GM19463 (cell line): ENCODE measurements around the gene CREG2.

Experiments
- ATAC-seq: cut with Tn5 transposase; IDR thresholded peaks from one replicate; pipeline ENCODE4 v1.9.1; 2021; ENCODE audit warnings: mild to moderate bottlenecking, moderate library complexity; ENCODE audit not compliant: unreplicated experiment

The CREG2 gene

GRCh38 chr2:101310834-101311695 is 76.2 kb downstream of the CREG2 start:
- no peak for ATAC-seq

GRCh38 chr2:101310090-101310833 is 77.0 kb downstream of the CREG2 start:
- ATAC-seq, result no peak

GRCh38 chr2:101308432-101309210 is 78.7 kb downstream of the CREG2 start, which contains the start of gene RNF149:
Gene RNF149, minus strand, starts transcription at chr2:101308701. Its CDS starts 113 bp downstream, at chr2:101308588.
- ATAC-seq, result peak; percentile 55

- peak; percentile 10 for ATAC-seq
These were observed 79.3 kb downstream of the CREG2 start for GRCh38 chr2:101307950-101308431.

- ATAC-seq, result no peak
These were observed 79.8 kb downstream of the CREG2 start for GRCh38 chr2:101307503-101307902.

GRCh38 chr2:101306410-101306809 is 80.9 kb downstream of the CREG2 start:
- peak; percentile 7 for ATAC-seq

- ATAC-seq, result no peak
These were observed 81.7 kb downstream of the CREG2 start for GRCh38 chr2:101305492-101306078.

- ATAC-seq, result no peak
These were observed 82.3 kb downstream of the CREG2 start for GRCh38 chr2:101305035-101305434.

- no peak for ATAC-seq
These were observed 83.6 kb downstream of the CREG2 start for GRCh38 chr2:101303688-101304087.

GRCh38 chr2:101302016-101302415 is 85.3 kb downstream of the CREG2 start:
- no peak for ATAC-seq

- no peak for ATAC-seq
These were observed 86.5 kb downstream of the CREG2 start for GRCh38 chr2:101300836-101301235.

GRCh38 chr2:101300164-101300563 is 87.1 kb downstream of the CREG2 start:
- no peak for ATAC-seq

- no peak for ATAC-seq
These were observed 87.7 kb downstream of the CREG2 start for GRCh38 chr2:101299604-101300003.

GRCh38 chr2:101297383-101297782 is 89.9 kb downstream of the CREG2 start:
- no peak for ATAC-seq

- no peak for ATAC-seq
These were observed 90.9 kb downstream of the CREG2 start for GRCh38 chr2:101296371-101296770.

- ATAC-seq, result no peak
These were observed 91.4 kb downstream of the CREG2 start for GRCh38 chr2:101295895-101296294.
